Stomach (tissue), 9 donors: ENCODE data around the gene DYNLT5. TPM values are rescaled to one million over a fixed set of nuclear protein-coding genes. Genes with fewer than 3 reads are reported as not detected.
"Not testable (repeated sequence)": the region's sequence is repeated elsewhere in the genome, so short reads cannot be mapped to it uniquely, and the experiment has no call there.

Source experiments
- DNase-seq, 2 donors: peaks; one replicate each; pipeline versions ENCODE4 v3.0.0 to v3.0.0-alpha.2; 2013 to 2019
- H3K27ac ChIP-seq, 5 donors: fragments of 200-600 bp in 4 of 5; sonication (generic) in 4 of 5; one replicate each; pipeline ENCODE4 v1.5.1; 2013 to 2019; ENCODE audit warnings: mild to moderate bottlenecking in 1 of 5, moderate library complexity in 1 of 5
- H3K27me3 ChIP-seq, 3 donors: fragments of 200-600 bp; sonication (generic); one replicate each; pipeline ENCODE4 v1.5.1; 2017 to 2019; ENCODE audit warnings: mixed run types in 1 of 3
- H3K36me3 ChIP-seq, 4 donors: fragments of 200-600 bp; sonication (generic); 1 replicate in 3 of 4; 2 replicates in 1 of 4; pipeline ENCODE4 v1.5.1; 2016 to 2019
- H3K4me1 ChIP-seq, 4 donors: fragments of 200-600 bp; sonication (generic); one replicate each; pipeline ENCODE4 v1.5.1; 2016 to 2019
- H3K4me3 ChIP-seq, 4 donors: fragments of 200-600 bp; sonication (generic) in 3 of 4; one replicate each; pipeline ENCODE4 v1.5.1; 2016 to 2019; ENCODE audit warnings: mild to moderate bottlenecking in 1 of 4
- H3K9me3 ChIP-seq, 4 donors: fragments of 200-600 bp; sonication (generic); one replicate each; pipeline ENCODE4 v1.5.1; 2016 to 2019
- EP300 ChIP-seq: sonication (generic); formaldehyde crosslinking; IDR thresholded peaks from one replicate; pipeline ENCODE4 v1.6.1; 2017; ENCODE audit warnings: antibody characterized with exemption
- POLR2A ChIP-seq, 4 donors: fragments of 450-650 bp; IDR thresholded peaks; one replicate each; pipeline ENCODE4 v1.6.1; 2016; ENCODE audit warnings: antibody characterized with exemption in 4 of 4, control low read depth in 2 of 4, mild to moderate bottlenecking in 1 of 4, moderate library complexity in 1 of 4
- POLR2AphosphoS5 ChIP-seq, 3 donors: sonication (generic); formaldehyde crosslinking; IDR thresholded peaks; one replicate each; pipeline ENCODE4 v1.6.1; 2016; ENCODE audit warnings: antibody characterized with exemption in 3 of 3
- WGBS, 5 donors: extraction: QIAGEN DNeasy Blood & Tissue Kit in 3 of 5; methylation state at CpG; one replicate each; pipeline versions ENCODE4 v1.1.5 to v1.1.7; 2013 to 2018; 5-methylcytosine and 5-hydroxymethylcytosine counted together
- intact Hi-C: fragments of 100-400 bp; cut with DNase I; formaldehyde crosslinking; loops from one replicate; pipeline ENCODE4 v1.15.1; 2023; ENCODE audit warnings: low total_unique reads
- polyA plus RNA-seq, 3 donors: library from polyadenylated mRNA; stranded (reverse); fragments of 200-250 nt; gene quantifications; one replicate each; pipeline ENCODE4 v1.2.3, GENCODE V29; 2013
- total RNA-seq, 5 donors: library from RNA; depleted of rRNA; stranded (reverse); fragments of >200 nt; gene quantifications; one replicate each; pipeline versions ENCODE4 v1.1.0 to v1.2.3, GENCODE V29; 2014 to 2016
- TF ChIP-seq, protein P1 (sequence below), 7 experiments: fragments of 450-650 bp in 4 of 7; fragments of 200-600 bp in 3 of 7; sonication (generic) in 3 of 7; IDR thresholded peaks; one replicate each; pipeline ENCODE4 v1.5.1; 2016 to 2019; ENCODE audit warnings: antibody characterized with exemption in 7 of 7, control low read depth in 2 of 7, mild to moderate bottlenecking in 1 of 7
- donor health status: healthy with polysubstance abuse.
- donor health status: Bipolar disorder and iron deficiency.
- donor health status: healthy.

Gene DYNLT5
- total and polyA plus RNA-seq, 8 donors: 0.37 to 2.4 (median 1.2) TPM; not detected in 3

DNA sequence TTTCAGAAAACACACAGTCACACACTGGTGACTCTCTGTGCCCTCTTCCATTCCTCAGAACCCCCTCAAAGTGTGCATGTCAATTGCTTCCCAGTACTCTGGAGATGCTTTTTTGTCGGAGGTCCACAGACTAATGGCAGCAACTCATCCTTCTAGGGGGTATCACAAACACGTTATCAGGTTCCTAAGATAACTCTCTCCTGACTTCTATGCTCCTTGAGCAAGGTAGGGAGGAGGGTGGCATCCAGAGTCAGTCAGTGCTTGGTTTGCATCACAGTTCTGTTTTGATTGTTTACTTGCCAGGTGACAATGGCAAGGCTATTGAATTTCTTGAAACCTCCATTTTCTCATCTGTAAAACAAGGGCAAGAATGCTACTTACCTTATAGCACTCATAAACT, 39.4 kb upstream of the DYNLT5 start:
- Histone ChIP-seq H3K4me3 (no peak overlapping the region), H3K4me1 (no peaks in the 10 kb centered on the region), H3K36me3 (no peaks in the 10 kb centered on the region), H3K9me3 (no peaks in the 10 kb centered on the region), H3K27me3 (no peaks in the 10 kb centered on the region), H3K27ac (no peak overlapping the region)
- DNase-seq: no peak
- TF ChIP-seq, protein P1, sequence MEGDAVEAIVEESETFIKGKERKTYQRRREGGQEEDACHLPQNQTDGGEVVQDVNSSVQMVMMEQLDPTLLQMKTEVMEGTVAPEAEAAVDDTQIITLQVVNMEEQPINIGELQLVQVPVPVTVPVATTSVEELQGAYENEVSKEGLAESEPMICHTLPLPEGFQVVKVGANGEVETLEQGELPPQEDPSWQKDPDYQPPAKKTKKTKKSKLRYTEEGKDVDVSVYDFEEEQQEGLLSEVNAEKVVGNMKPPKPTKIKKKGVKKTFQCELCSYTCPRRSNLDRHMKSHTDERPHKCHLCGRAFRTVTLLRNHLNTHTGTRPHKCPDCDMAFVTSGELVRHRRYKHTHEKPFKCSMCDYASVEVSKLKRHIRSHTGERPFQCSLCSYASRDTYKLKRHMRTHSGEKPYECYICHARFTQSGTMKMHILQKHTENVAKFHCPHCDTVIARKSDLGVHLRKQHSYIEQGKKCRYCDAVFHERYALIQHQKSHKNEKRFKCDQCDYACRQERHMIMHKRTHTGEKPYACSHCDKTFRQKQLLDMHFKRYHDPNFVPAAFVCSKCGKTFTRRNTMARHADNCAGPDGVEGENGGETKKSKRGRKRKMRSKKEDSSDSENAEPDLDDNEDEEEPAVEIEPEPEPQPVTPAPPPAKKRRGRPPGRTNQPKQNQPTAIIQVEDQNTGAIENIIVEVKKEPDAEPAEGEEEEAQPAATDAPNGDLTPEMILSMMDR (IDR thresholded peaks at IDR 0.05): no peak
- TF ChIP-seq POLR2A (IDR thresholded peaks at IDR 0.05) (no peak), EP300 (no peak), POLR2AphosphoS5 (IDR thresholded peaks at IDR 0.05) (no peak)
- intact Hi-C loops: no loop called here
- 51 to 62% (median 53%) methylated on average over 2 of the region's 2 CpGs for WGBS, 5 donors

GRCh38 chr1:66723985-66724384, 28.3 kb upstream of the DYNLT5 start:
- Histone ChIP-seq H3K4me1 (peaks cover 0 to 3% (median 0%) of the 10 kb centered on the region in 4 donors), H3K9me3 (no peaks in the 10 kb centered on the region), H3K27me3 (no peaks in the 10 kb centered on the region), H3K27ac (no peak overlapping the region), H3K36me3 (no peaks in the 10 kb centered on the region), H3K4me3 (no peak overlapping the region)
- TF ChIP-seq POLR2AphosphoS5 (IDR thresholded peaks at IDR 0.05): no peak
- TF ChIP-seq POLR2A (IDR thresholded peaks at IDR 0.05): no peak
- TF ChIP-seq, protein P1 (IDR thresholded peaks at IDR 0.05): no peak
- TF ChIP-seq EP300: no peak
- no peak for DNase-seq
- intact Hi-C loops: loop anchor here (10.0 kb wide), 1 partner anchor 269 kb away; no protein-coding TSS in a partner anchor

GRCh38 chr1:66725885-66726665, 26.2 kb upstream of the DYNLT5 start:
- intact Hi-C loops: loop anchor here (10.0 kb wide), 1 partner anchor 271 kb away; no protein-coding TSS in a partner anchor
- H3K4me3 ChIP-seq: no peak overlapping the region
- no peaks in the 10 kb centered on the region for H3K9me3 ChIP-seq
- H3K4me1 ChIP-seq: peaks cover 0 to 3% (median 0%) of the 10 kb centered on the region in 4 donors
- 23 to 29% (median 23%) methylated on average over 9 of the region's 9 CpGs for WGBS, 5 donors
- H3K36me3 ChIP-seq: no peaks in the 10 kb centered on the region
- DNase-seq: peak; percentile 28 to 85
- no peak for TF ChIP-seq POLR2AphosphoS5 (IDR thresholded peaks at IDR 0.05)
- TF ChIP-seq, protein P1 (IDR thresholded peaks at IDR 0.05): peak in 5 of 7 experiments; percentile 51 to 92 (median 78)
- H3K27me3 ChIP-seq: no peaks in the 10 kb centered on the region
- H3K27ac ChIP-seq: no peak overlapping the region

DNA sequence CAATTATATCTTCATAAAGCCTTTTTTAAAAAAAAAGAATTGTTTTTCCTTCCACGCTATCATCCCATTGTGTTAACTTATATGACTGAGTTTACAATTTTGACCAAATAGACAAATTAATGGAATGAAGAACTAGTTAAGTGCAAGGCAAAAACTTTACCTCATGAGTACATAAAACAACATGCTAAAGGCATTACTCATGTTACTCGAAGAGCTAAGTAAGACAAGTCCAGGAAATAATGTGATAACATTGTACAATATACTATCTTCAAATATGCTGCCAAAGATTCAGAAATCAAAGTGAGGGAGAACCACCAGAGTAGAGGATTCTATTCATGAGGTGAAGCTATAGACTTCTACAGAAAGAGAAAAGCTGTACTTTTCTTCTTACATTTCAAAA, 24.2 kb upstream of the DYNLT5 start:
- Histone ChIP-seq H3K27ac (no peak overlapping the region), H3K4me1 (peaks cover 0 to 6% (median 0%) of the 10 kb centered on the region in 4 donors), H3K9me3 (no peaks in the 10 kb centered on the region), H3K27me3 (no peaks in the 10 kb centered on the region), H3K36me3 (no peaks in the 10 kb centered on the region), H3K4me3 (no peak overlapping the region)
- no peak for TF ChIP-seq POLR2A (IDR thresholded peaks at IDR 0.05)
- no peak for TF ChIP-seq POLR2AphosphoS5 (IDR thresholded peaks at IDR 0.05)
- TF ChIP-seq, protein P1 (IDR thresholded peaks at IDR 0.05): no peak
- TF ChIP-seq EP300: no peak
- DNase-seq: no peak
- intact Hi-C loops: loop anchor here (10.0 kb wide), 1 partner anchor 273 kb away; no protein-coding TSS in a partner anchor
- 54 to 75% (median 62%) methylated on average over 2 of the region's 2 CpGs for WGBS, 5 donors

DNA sequence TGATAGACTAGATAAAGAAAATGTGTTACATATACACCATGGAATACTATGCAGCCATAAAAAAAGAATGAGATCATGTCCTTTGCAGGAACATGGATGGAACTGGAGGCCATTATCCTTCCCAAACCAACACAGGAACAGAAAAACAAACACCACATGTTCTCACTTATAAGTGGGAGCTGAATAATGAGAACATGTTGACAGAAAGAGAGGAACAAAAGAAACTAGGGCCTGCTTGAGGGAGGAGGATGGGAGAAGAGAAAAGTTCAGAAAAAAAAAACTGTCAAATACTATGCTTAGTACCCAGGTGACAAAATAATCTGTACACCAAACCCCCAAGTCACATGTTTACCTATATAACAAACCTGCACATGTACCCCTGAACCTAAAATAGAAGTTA, 23.5 kb upstream of the DYNLT5 start:
- not testable (repeated sequence) for H3K27ac ChIP-seq, H3K36me3 ChIP-seq, H3K4me3 ChIP-seq, DNase-seq, H3K9me3 ChIP-seq, H3K27me3 ChIP-seq
- intact Hi-C loops: loop anchor here (10.0 kb wide), 1 partner anchor 274 kb away; no protein-coding TSS in a partner anchor
- H3K4me1 ChIP-seq: peaks cover 0 to 13% (median 0%) of the 10 kb centered on the region in 4 donors
